NCI-H774 (cell line): ENCODE data around the gene MAP7D2.
A peak's percentile ranks its signal among the peaks of the same experiment; 100 is the strongest.
"Not testable (repeated sequence)": the region's sequence is repeated elsewhere in the genome, so short reads cannot be mapped to it uniquely, and the experiment has no call there.

ENCODE experiments used
- DNase-seq: peaks from one replicate; lab custom pipeline; 2025; lab: John Stamatoyannopoulos, UW

Gene MAP7D2

GRCh38 chrX:20116577-20117240 is at the start of gene MAP7D2:
TSS of gene MAP7D2 (minus strand) at chrX:20116907. CDS start at chrX:20116879, 28 bp downstream.
- no peak for DNase-seq

GRCh38 chrX:20162516-20162915 is 45.8 kb upstream of the MAP7D2 start:
- not testable (repeated sequence) for DNase-seq

GRCh38 chrX:20159797-20160385 is 43.2 kb upstream of the MAP7D2 start:
- no peak for DNase-seq

- no peak for DNase-seq
Measured at GRCh38 chrX:20151689-20152088, 35.0 kb upstream of the MAP7D2 start.

- no peak for DNase-seq
Measured at GRCh38 chrX:20149326-20149725, 32.6 kb upstream of the MAP7D2 start.

GRCh38 chrX:20147561-20147960 is 30.9 kb upstream of the MAP7D2 start:
- no peak for DNase-seq

GRCh38 chrX:20144491-20144890 is 27.8 kb upstream of the MAP7D2 start:
- DNase-seq, result no peak

- DNase-seq, result no peak
Measured at GRCh38 chrX:20143561-20143960, 26.9 kb upstream of the MAP7D2 start.

GRCh38 chrX:20143111-20143510 is 26.4 kb upstream of the MAP7D2 start:
- no peak for DNase-seq

GRCh38 chrX:20141281-20142220 is 24.8 kb upstream of the MAP7D2 start, which contains the start of gene EIF1AX:
TSS of gene EIF1AX (minus strand) at chrX:20141838. CDS start at chrX:20141640, 198 bp downstream.
- peak; percentile 92 for DNase-seq

- DNase-seq, result no peak
Measured at GRCh38 chrX:20140420-20140819, 23.7 kb upstream of the MAP7D2 start.

- DNase-seq, result no peak
Measured at GRCh38 chrX:20139966-20140365, 23.3 kb upstream of the MAP7D2 start.

- DNase-seq, result no peak
Measured at GRCh38 chrX:20135944-20136343, 19.2 kb upstream of the MAP7D2 start.

- DNase-seq, result no peak
Measured at GRCh38 chrX:20132666-20133065, 16.0 kb upstream of the MAP7D2 start.

- DNase-seq, result no peak
Measured at GRCh38 chrX:20130357-20130756, 13.7 kb upstream of the MAP7D2 start.

GRCh38 chrX:20129547-20129946 is 12.8 kb upstream of the MAP7D2 start:
- no peak for DNase-seq

- DNase-seq, result no peak
Measured at GRCh38 chrX:20128670-20129069, 12.0 kb upstream of the MAP7D2 start.

- DNase-seq, result not testable (repeated sequence)
Measured at GRCh38 chrX:20127440-20127839, 10.7 kb upstream of the MAP7D2 start.

GRCh38 chrX:20126833-20127232 is 10.1 kb upstream of the MAP7D2 start:
- not testable (repeated sequence) for DNase-seq

GRCh38 chrX:20124964-20125363 is 8.3 kb upstream of the MAP7D2 start:
- no peak for DNase-seq

- no peak for DNase-seq
Measured at GRCh38 chrX:20118065-20118824, 1.5 kb upstream of the MAP7D2 start.

- DNase-seq, result no peak
Measured at GRCh38 chrX:20116087-20116576, 575 bp downstream of the MAP7D2 start.
